ENCODE results near the gene UCK1.

UCK1 gene

DNA sequence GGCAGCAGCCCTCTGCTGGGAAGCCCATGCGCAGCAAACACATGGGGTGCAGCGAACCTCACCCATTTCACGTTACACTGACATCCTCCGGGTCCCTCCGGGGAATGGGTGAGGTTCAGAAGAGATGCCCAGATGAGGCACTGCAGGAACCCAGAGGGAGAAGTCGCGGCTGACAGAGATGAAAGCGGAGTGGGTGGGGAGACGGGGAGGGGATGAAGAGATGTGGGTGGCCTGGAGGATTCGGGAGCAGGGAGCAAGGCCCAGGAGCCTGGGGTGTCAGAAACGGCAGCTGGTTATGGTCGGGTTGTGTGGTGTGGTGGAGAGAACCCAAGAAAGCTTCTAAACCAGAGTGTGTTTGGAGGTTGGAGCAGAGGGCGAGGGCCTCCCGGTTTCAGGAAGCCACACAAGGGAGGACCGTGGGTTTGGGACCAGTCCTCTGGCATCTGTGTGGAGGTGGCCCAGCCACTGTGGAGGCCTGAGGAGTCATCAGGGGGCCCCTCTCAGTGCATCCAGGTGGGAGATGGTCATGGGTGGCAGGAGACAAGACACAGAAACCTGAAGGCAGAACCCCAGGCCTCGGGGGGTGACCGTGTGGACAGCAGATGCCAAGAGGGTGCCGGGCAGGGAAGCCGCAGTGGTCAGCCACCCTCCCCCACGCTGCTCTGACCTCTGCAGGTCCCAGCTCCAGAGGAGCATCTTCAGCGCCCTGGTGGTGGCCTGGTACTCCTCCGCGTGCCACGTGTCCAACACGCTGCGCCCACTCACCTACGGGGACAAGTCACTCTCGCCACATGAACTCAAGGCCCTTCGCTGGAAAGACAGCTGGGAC is 8.6 kb downstream of the UCK1 start:
- in situ Hi-C loops (cut with MboI; ENCODE audit: low sequenced_read_pairs, unreplicated experiment) = no loop called here

DNA sequence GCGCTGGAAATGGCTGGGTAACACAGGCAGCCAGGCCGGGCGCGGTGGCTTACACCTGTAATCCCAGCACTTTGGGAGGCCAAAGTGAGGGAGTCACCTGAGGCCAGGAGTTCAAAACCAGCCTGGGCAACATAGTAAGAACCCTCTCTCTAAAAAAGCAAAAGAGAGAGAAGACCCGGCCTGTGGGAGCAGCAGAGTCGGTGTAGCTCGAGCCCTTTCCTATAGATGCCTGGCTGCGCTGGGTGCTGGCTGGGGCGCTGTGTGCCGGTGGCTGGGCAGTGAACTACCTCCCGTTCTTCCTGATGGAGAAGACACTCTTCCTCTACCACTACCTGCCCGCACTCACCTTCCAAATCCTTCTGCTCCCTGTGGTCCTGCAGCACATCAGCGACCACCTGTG is 9.2 kb downstream of the UCK1 start:
- DNase-seq (ENCODE audit: low spot score) = no peak
- TF ChIP-seq, protein P1, sequence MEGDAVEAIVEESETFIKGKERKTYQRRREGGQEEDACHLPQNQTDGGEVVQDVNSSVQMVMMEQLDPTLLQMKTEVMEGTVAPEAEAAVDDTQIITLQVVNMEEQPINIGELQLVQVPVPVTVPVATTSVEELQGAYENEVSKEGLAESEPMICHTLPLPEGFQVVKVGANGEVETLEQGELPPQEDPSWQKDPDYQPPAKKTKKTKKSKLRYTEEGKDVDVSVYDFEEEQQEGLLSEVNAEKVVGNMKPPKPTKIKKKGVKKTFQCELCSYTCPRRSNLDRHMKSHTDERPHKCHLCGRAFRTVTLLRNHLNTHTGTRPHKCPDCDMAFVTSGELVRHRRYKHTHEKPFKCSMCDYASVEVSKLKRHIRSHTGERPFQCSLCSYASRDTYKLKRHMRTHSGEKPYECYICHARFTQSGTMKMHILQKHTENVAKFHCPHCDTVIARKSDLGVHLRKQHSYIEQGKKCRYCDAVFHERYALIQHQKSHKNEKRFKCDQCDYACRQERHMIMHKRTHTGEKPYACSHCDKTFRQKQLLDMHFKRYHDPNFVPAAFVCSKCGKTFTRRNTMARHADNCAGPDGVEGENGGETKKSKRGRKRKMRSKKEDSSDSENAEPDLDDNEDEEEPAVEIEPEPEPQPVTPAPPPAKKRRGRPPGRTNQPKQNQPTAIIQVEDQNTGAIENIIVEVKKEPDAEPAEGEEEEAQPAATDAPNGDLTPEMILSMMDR (IDR thresholded peaks at IDR 0.05; ENCODE audit: borderline replicate concordance, control extremely low read depth, extremely low read depth, insufficient read depth, missing control alignments) = no peak
- in situ Hi-C loops (cut with MboI; ENCODE audit: low sequenced_read_pairs, unreplicated experiment) = no loop called here

More for the DNA sequence above, 8.6 kb downstream of the UCK1 start:
- DNase-seq (ENCODE audit: low spot score) = no peak
- TF ChIP-seq, protein P1 (IDR thresholded peaks at IDR 0.05; ENCODE audit: borderline replicate concordance, control extremely low read depth, extremely low read depth, insufficient read depth, missing control alignments) = no peak

DNA sequence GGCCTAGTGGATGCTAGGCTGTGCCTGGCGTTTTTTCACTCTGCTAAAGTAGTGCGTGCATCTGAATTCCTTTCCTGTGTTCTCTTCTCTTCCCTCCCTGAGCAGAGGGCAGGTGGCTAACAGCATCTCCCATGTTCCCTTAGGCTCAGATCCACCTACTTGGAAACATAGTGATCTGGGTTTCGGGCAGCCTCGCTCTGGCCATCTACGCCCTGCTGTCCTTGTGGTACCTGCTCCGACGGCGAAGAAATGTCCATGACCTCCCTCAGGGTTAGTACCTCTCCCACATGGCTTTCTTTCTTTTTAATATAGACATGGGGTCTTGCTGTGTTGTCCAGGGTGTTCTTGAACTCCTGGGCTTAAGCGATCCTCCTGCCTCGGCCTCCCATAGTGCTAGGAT is 9.9 kb downstream of the UCK1 start:
- in situ Hi-C loops (cut with MboI; ENCODE audit: low sequenced_read_pairs, unreplicated experiment) = no loop called here
- no peak for DNase-seq (ENCODE audit: low spot score)
- TF ChIP-seq, protein P1 (IDR thresholded peaks at IDR 0.05; ENCODE audit: borderline replicate concordance, control extremely low read depth, extremely low read depth, insufficient read depth, missing control alignments) = no peak

DNA sequence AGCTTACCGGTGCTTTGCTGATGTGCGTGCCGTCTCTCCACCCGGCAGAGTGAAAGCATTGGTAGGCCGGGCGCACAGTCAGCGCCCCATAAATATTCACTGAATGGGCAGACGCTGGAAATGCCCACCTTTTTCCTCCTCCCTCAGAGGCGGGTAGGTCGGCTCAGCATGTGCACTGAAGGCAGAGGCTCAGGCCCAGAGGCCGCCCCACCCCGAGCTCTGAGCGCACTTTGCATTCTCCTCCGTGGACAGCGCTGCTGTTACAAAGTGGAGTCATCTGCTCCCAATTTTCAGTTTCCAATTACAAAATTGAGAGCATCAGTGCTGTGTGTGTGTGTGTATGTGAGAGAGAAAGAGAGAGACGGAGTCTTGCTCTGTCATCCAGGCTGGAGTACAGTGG is 10.6 kb downstream of the UCK1 start:
- TF ChIP-seq, protein P1 (IDR thresholded peaks at IDR 0.05; ENCODE audit: borderline replicate concordance, control extremely low read depth, extremely low read depth, insufficient read depth, missing control alignments) = no peak
- in situ Hi-C loops (cut with MboI; ENCODE audit: low sequenced_read_pairs, unreplicated experiment) = no loop called here
- DNase-seq (ENCODE audit: low spot score) = no peak

DNA sequence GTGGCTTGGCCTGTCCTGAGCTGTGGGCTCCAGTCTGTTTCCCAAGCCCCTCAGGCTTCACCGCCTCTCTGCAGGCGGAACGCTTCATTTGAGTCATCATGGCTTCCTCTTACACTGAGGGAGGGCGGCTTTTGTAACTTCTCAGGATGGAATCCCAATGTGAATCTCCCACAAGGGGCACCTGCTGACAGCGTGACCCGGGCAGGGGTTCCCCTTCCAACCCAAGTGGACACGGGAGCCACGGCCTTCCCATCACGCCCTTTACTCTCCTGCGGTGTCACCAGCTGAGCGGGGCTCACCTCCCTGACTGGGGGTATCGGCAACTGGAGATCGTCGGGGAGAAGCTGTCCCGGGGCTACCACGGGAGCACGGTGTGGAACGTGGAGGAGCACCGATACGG is 12.5 kb downstream of the UCK1 start:
- TF ChIP-seq, protein P1 (IDR thresholded peaks at IDR 0.05; ENCODE audit: borderline replicate concordance, control extremely low read depth, extremely low read depth, insufficient read depth, missing control alignments) = no peak
- DNase-seq (ENCODE audit: low spot score) = no peak
- in situ Hi-C loops (cut with MboI; ENCODE audit: low sequenced_read_pairs, unreplicated experiment) = no loop called here

DNA sequence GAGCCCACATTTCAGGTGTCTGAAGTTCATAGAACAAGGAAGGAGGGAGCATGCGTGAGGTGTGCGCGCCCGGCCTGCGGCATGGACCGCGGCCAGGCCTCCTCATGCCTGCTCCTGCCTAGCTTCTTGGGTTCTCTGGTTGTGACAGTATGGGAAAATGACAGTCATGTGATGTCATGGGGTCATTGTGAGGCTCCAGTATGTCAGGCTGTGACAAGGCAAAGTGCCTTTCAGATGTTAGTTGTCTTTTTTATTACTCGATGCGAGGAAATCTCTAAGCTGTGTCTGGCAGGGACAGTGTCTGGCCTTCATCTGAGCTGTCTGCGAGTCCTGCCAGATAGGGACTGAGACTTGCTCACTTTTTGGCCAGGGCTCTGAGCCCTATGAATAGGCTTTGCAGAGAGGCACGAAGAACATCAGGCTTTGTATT is 13.3 kb downstream of the UCK1 start:
- in situ Hi-C loops (cut with MboI; ENCODE audit: low sequenced_read_pairs, unreplicated experiment) = no loop called here
- no peak for DNase-seq (ENCODE audit: low spot score)
- TF ChIP-seq, protein P1 (IDR thresholded peaks at IDR 0.05; ENCODE audit: borderline replicate concordance, control extremely low read depth, extremely low read depth, insufficient read depth, missing control alignments) = no peak
